BJ (cell line): ENCODE measurements around the gene GSTO2. TPM values are rescaled to one million over a fixed set of nuclear protein-coding genes. Genes with fewer than 3 reads are reported as not detected.

Source experiments
- CTCF ChIA-PET: fragments of 350-600 bp; formaldehyde crosslinking; extraction: SDS; loops from one replicate; lab custom pipeline; 2021; ENCODE audit warnings: antibody characterized with exemption, inconsistent platforms; lab: Yijun Ruan, JAX
- POLR2A ChIA-PET: fragments of 300-600 bp; sonication (Branson Sonifier 250); formaldehyde crosslinking; extraction: SDS; loops from one replicate; lab custom pipeline; 2021; ENCODE audit warnings: antibody characterized with exemption; lab: Charles Lee
- DNase-seq: peaks from one replicate; pipeline ENCODE4 v3.0.0-alpha.2; 2011; ENCODE audit warnings: low read depth
- H3K27me3 ChIP-seq: 2 replicates; pipeline ENCODE4 v1.6.0; 2011; ENCODE audit warnings: low read length; ENCODE audit not compliant: control insufficient read depth, insufficient read depth
- H3K36me3 ChIP-seq: 2 replicates; pipeline ENCODE4 v1.5.1; 2011; ENCODE audit warnings: low read length; ENCODE audit not compliant: control insufficient read depth, insufficient read depth
- H3K4me3 ChIP-seq: 2 replicates; pipeline ENCODE4 v1.5.1; 2011; ENCODE audit warnings: low read depth, mild to moderate bottlenecking, control low read depth, low read length
- CTCF ChIP-seq: IDR thresholded peaks from 2 replicates; pipeline ENCODE4 v1.5.1; 2011; ENCODE audit warnings: low read depth, mild to moderate bottlenecking, control low read depth, inconsistent platforms, low read length, moderate library complexity; ENCODE audit not compliant: insufficient read depth
- polyA plus RNA-seq: library from polyadenylated mRNA; depleted of rRNA; stranded (reverse); fragments of >200 nt; gene quantifications from 2 replicates; pipeline ENCODE4 v1.2.3, GENCODE V29; 2011

The GSTO2 gene
- polyA plus RNA-seq, 1 experiment: 4.9 TPM

DNA sequence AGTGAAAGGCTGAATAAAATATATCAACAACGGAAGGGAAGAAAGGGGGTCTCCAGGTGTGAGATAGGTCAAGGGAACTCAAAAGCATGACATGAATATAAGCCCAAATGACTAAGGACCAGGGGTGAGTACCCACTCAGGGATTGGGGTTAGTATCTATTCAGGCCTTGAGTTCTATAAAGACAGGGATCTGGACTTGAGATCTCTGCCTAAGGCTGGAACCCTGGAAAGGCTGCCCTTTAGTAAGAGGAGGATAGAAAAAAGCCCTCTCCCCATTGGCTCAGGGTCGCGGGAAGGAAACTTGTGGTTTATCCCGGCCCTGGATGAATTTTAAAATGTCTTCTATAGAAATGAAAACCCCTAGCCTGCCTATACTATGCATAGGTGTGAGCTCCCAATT lies 71.7 kb downstream of the GSTO2 start:
- Histone ChIP-seq H3K27me3 (no peaks in the 10 kb centered on the region), H3K36me3 (no peaks in the 10 kb centered on the region), H3K4me3 (no peak overlapping the region)
- CTCF ChIA-PET: interaction anchor here (1.1 to 3.2 kb wide), 4 partner anchors 10 to 49 kb away, joined by 3 to 13 read pairs (median 12); partner anchors contain the start of gene CFAP58
- no peak for TF ChIP-seq CTCF
- POLR2A ChIA-PET: no interaction called here
- DNase-seq: no peak

- no peak for TF ChIP-seq CTCF
- no peak for DNase-seq
- ChIA-PET CTCF (interaction anchor here (1.1 to 3.2 kb wide), 3 partner anchors 37 to 70 kb away, joined by 3 to 13 read pairs (median 11); no protein-coding TSS in a partner anchor), POLR2A (interaction anchor here (0.7 kb wide), 1 partner anchor 38 kb away, joined by 10 read pairs; no protein-coding TSS in a partner anchor)
- Histone ChIP-seq H3K36me3 (no peaks in the 10 kb centered on the region), H3K27me3 (no peaks in the 10 kb centered on the region), H3K4me3 (no peak overlapping the region)
Observed at GRCh38 chr10:104342941-104343411, 74.0 kb downstream of the GSTO2 start.

GRCh38 chr10:104344219-104344618 lies 75.2 kb downstream of the GSTO2 start:
- no peak for DNase-seq
- H3K27me3 ChIP-seq: no peaks in the 10 kb centered on the region
- H3K4me3 ChIP-seq: no peak overlapping the region
- TF ChIP-seq CTCF: no peak
- H3K36me3 ChIP-seq: no peaks in the 10 kb centered on the region
- POLR2A ChIA-PET: no interaction called here
- CTCF ChIA-PET: interaction anchor here (11.6 kb wide), 1 partner anchor 53 kb away, joined by 259 read pairs; no protein-coding TSS in a partner anchor

GRCh38 chr10:104345515-104345914 lies 76.5 kb downstream of the GSTO2 start:
- Histone ChIP-seq H3K4me3 (no peak overlapping the region), H3K36me3 (no peaks in the 10 kb centered on the region), H3K27me3 (no peaks in the 10 kb centered on the region)
- DNase-seq: no peak
- CTCF ChIA-PET: interaction anchor here (1.0 to 11.6 kb wide), 3 partner anchors 40 to 69 kb away, joined by 4 to 259 read pairs (median 101); no protein-coding TSS in a partner anchor
- TF ChIP-seq CTCF: no peak
- POLR2A ChIA-PET: no interaction called here

- no peak for DNase-seq
- ChIA-PET CTCF (interaction anchor here (1.0 to 11.6 kb wide), 3 partner anchors 41 to 70 kb away, joined by 4 to 259 read pairs (median 101); no protein-coding TSS in a partner anchor), POLR2A (no interaction called here)
- Histone ChIP-seq H3K4me3 (no peak overlapping the region), H3K27me3 (no peaks in the 10 kb centered on the region), H3K36me3 (no peaks in the 10 kb centered on the region)
- no peak for TF ChIP-seq CTCF
Observed at GRCh38 chr10:104345941-104346340, 77.0 kb downstream of the GSTO2 start.
